ENCODE results near the gene PKP1.

Gene PKP1

GRCh38 chr1:201282216-201282615 is 1.1 kb upstream of the PKP1 start:
- H3K27me3 ChIP-seq (ENCODE audit: control insufficient read depth, insufficient read depth, low read length) = peaks cover 63% of the 10 kb centered on the region
- H3K9me3 ChIP-seq (ENCODE audit: control insufficient read depth, insufficient read depth, low read depth, low read length) = no peaks in the 10 kb centered on the region
- H3K36me3 ChIP-seq (ENCODE audit: control insufficient read depth, insufficient read depth, low read length) = no peaks in the 10 kb centered on the region
- H3K9ac ChIP-seq (ENCODE audit: low read length) = no peak overlapping the region
- H3K27ac ChIP-seq (ENCODE audit: low read depth, low read length) = no peak overlapping the region
- no peak overlapping the region for H3K4me3 ChIP-seq (ENCODE audit: low read depth, low read length)
- H3K4me1 ChIP-seq (ENCODE audit: control insufficient read depth, insufficient read depth, low read length) = peaks cover 9% of the 10 kb centered on the region; the same call in 1 of the 2 replicates

DNA sequence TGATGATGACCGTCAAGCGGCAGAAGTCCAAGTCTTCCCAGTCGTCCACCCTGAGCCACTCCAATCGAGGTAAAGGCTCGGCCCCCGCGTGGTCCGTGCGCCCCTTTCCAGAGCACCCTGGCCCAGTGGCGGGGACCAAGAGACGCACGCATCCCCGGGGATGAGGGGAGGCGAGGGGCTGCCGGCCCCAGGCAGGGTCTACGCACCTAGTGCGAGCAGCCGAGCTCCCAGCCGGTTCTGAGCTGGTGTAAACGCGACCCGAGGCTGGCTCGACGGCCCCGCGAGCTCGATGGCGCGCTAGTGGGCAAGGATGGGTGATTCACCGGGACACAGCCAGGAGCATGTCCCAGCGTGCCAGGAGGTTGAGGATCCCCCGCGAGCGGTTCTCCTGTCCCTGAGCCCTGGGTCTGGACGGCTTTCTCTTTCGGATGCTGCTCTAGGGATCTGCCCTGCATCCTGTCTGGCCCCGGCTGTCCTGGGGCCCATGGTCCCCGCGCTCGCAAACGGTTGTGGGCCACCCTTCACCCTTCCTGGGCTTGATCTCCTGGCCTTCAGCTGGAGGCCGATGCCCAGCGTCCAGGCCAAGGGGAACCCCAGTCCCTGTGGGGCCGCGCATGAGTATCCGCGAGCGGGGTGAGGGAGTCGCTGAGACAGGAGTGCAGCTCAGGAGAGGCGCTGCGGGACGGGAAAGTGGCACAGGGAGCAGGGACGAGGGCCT is 689 bp downstream of the PKP1 start:
- no peaks in the 10 kb centered on the region for H3K9me3 ChIP-seq (ENCODE audit: control insufficient read depth, insufficient read depth, low read depth, low read length)
- H3K36me3 ChIP-seq (ENCODE audit: control insufficient read depth, insufficient read depth, low read length) = no peaks in the 10 kb centered on the region
- H3K4me3 ChIP-seq (ENCODE audit: low read depth, low read length) = peak overlapping the region; percentile 42
- H3K27me3 ChIP-seq (ENCODE audit: control insufficient read depth, insufficient read depth, low read length) = peaks cover 63% of the 10 kb centered on the region
- no peak overlapping the region for H3K27ac ChIP-seq (ENCODE audit: low read depth, low read length)
- H3K9ac ChIP-seq (ENCODE audit: low read length) = no peak overlapping the region
- H3K4me1 ChIP-seq (ENCODE audit: control insufficient read depth, insufficient read depth, low read length) = peaks cover 11% of the 10 kb centered on the region; the same call in 1 of the 2 replicates

DNA sequence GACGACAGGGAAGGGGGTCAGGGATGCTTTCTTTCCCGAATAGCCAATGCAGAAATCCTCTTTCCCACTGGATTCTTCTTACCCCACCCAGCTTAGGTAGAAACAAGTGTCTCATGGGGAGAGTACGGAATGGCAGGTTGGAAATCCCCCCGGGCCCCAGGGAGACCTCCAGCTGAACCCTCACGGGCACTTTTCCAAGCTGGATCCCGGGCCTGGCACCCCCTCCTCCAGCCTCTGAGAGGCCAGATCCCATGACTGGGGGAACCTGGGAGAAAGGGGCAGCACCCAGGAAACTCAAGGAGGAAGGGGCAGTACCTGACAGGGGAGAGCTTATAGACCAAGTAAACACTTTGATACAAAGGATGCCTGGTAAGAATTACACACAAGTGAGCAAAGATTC is 1.3 kb downstream of the PKP1 start:
- Histone ChIP-seq H3K9me3 (ENCODE audit: control insufficient read depth, insufficient read depth, low read depth, low read length) (no peaks in the 10 kb centered on the region), H3K9ac (ENCODE audit: low read length) (no peak overlapping the region), H3K27me3 (ENCODE audit: control insufficient read depth, insufficient read depth, low read length) (peaks cover 63% of the 10 kb centered on the region), H3K4me3 (ENCODE audit: low read depth, low read length) (no peak overlapping the region), H3K36me3 (ENCODE audit: control insufficient read depth, insufficient read depth, low read length) (no peaks in the 10 kb centered on the region), H3K4me1 (ENCODE audit: control insufficient read depth, insufficient read depth, low read length) (peaks cover 18% of the 10 kb centered on the region), H3K27ac (ENCODE audit: low read depth, low read length) (no peak overlapping the region)

DNA sequence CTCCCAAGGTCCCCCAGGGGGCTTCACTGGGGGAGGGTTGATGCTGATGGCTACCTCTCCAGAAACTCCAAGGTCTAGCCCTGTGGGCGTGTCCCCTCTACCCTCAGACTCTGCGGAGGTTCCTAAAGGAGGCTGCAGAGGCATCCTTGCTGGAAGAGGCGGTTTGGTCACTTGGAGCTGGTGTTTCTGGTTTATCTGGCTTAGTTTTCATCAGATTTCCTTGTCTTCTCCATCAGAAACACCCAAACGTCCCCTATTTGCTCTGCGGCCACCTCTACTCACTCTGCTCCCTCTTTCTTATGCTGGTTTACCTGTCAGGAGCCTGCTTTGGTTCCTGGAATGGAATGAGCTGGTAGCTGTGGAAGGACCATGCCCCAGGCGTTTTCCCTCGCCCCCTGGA is 2.5 kb downstream of the PKP1 start:
- H3K9me3 ChIP-seq (ENCODE audit: control insufficient read depth, insufficient read depth, low read depth, low read length) = no peaks in the 10 kb centered on the region
- H3K9ac ChIP-seq (ENCODE audit: low read length) = no peak overlapping the region
- H3K4me1 ChIP-seq (ENCODE audit: control insufficient read depth, insufficient read depth, low read length) = peaks cover 26% of the 10 kb centered on the region
- no peak overlapping the region for H3K27ac ChIP-seq (ENCODE audit: low read depth, low read length)
- H3K36me3 ChIP-seq (ENCODE audit: control insufficient read depth, insufficient read depth, low read length) = no peaks in the 10 kb centered on the region
- no peak overlapping the region for H3K4me3 ChIP-seq (ENCODE audit: low read depth, low read length)
- peaks cover 61% of the 10 kb centered on the region for H3K27me3 ChIP-seq (ENCODE audit: control insufficient read depth, insufficient read depth, low read length)

DNA sequence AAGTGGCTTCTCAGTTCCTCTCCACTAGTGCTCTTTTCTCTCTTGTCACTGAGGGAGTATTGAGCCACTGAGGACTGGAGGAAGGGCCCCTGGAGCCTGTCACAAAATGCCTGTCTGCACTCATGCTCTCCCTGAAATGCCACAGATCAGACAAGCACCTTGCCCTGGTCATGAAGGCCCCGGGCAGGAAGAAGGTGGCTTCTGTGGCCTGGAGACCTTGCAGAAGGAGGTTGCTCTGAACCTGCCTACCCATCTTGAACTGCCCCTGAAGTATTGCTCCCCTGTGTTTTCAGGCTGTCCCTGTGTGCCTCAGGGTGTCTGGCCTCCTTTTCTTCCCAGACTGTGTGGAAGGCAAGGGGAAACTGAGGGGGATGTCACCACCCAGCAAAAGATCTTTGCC is 3.1 kb downstream of the PKP1 start:
- Histone ChIP-seq H3K9ac (ENCODE audit: low read length) (no peak overlapping the region), H3K36me3 (ENCODE audit: control insufficient read depth, insufficient read depth, low read length) (no peaks in the 10 kb centered on the region), H3K4me3 (ENCODE audit: low read depth, low read length) (no peak overlapping the region), H3K27me3 (ENCODE audit: control insufficient read depth, insufficient read depth, low read length) (peaks cover 55% of the 10 kb centered on the region), H3K27ac (ENCODE audit: low read depth, low read length) (no peak overlapping the region), H3K4me1 (ENCODE audit: control insufficient read depth, insufficient read depth, low read length) (peaks cover 26% of the 10 kb centered on the region), H3K9me3 (ENCODE audit: control insufficient read depth, insufficient read depth, low read depth, low read length) (no peaks in the 10 kb centered on the region)

DNA sequence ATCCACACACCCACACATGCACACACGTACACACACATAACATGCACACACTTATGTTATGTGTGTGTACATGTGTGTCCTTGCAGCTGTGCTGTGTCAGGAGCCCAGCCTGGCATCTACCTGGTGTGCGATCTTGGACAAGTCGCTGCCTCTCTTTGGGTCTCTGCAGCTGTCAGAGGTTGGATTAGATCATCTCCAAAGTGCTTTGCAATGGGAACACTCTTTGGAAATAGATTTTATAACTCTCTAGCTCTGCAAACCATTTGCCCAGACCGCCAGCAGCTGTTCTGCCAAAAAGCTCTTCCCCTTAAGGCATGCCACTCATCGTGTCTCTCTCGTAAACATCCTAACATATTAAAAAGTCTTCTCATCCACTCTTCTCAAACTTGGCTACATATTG is 4.7 kb downstream of the PKP1 start:
- no peak overlapping the region for H3K4me3 ChIP-seq (ENCODE audit: low read depth, low read length)
- peaks cover 23% of the 10 kb centered on the region for H3K4me1 ChIP-seq (ENCODE audit: control insufficient read depth, insufficient read depth, low read length)
- H3K27me3 ChIP-seq (ENCODE audit: control insufficient read depth, insufficient read depth, low read length) = peaks cover 39% of the 10 kb centered on the region
- no peak overlapping the region for H3K27ac ChIP-seq (ENCODE audit: low read depth, low read length)
- H3K9ac ChIP-seq (ENCODE audit: low read length) = no peak overlapping the region
- H3K36me3 ChIP-seq (ENCODE audit: control insufficient read depth, insufficient read depth, low read length) = no peaks in the 10 kb centered on the region
- H3K9me3 ChIP-seq (ENCODE audit: control insufficient read depth, insufficient read depth, low read depth, low read length) = no peaks in the 10 kb centered on the region

GRCh38 chr1:201288765-201289164 is 5.5 kb downstream of the PKP1 start:
- no peaks in the 10 kb centered on the region for H3K36me3 ChIP-seq (ENCODE audit: control insufficient read depth, insufficient read depth, low read length)
- no peaks in the 10 kb centered on the region for H3K9me3 ChIP-seq (ENCODE audit: control insufficient read depth, insufficient read depth, low read depth, low read length)
- H3K4me3 ChIP-seq (ENCODE audit: low read depth, low read length) = no peak overlapping the region
- H3K27ac ChIP-seq (ENCODE audit: low read depth, low read length) = no peak overlapping the region
- no peak overlapping the region for H3K9ac ChIP-seq (ENCODE audit: low read length)
- H3K27me3 ChIP-seq (ENCODE audit: control insufficient read depth, insufficient read depth, low read length) = peaks cover 36% of the 10 kb centered on the region
- peaks cover 17% of the 10 kb centered on the region for H3K4me1 ChIP-seq (ENCODE audit: control insufficient read depth, insufficient read depth, low read length)

DNA sequence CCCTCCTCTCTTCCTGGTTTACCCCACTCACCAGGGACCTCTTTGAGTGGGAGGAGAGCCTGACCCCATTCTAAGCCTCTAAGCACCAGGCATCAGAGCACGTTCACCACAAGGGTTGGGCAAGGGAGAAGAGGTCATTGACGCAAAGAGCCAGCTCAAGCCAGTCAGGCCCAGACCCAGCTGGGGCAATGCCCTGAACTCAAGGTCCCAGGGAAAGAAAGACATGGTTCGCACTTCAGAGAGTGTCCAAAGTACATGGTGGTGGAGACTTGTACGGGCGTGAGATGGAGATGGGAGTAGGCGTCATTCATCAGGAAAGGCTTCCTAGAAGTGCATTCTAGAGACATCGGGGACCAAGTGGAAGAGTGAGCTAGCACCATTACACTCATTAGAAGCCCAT is 7.2 kb downstream of the PKP1 start:
- no peaks in the 10 kb centered on the region for H3K36me3 ChIP-seq (ENCODE audit: control insufficient read depth, insufficient read depth, low read length)
- H3K27me3 ChIP-seq (ENCODE audit: control insufficient read depth, insufficient read depth, low read length) = peaks cover 21% of the 10 kb centered on the region; the same call in 1 of the 2 replicates
- no peak overlapping the region for H3K9ac ChIP-seq (ENCODE audit: low read length)
- no peaks in the 10 kb centered on the region for H3K9me3 ChIP-seq (ENCODE audit: control insufficient read depth, insufficient read depth, low read depth, low read length)
- peaks cover 17% of the 10 kb centered on the region for H3K4me1 ChIP-seq (ENCODE audit: control insufficient read depth, insufficient read depth, low read length)
- no peak overlapping the region for H3K4me3 ChIP-seq (ENCODE audit: low read depth, low read length)
- no peak overlapping the region for H3K27ac ChIP-seq (ENCODE audit: low read depth, low read length)

DNA sequence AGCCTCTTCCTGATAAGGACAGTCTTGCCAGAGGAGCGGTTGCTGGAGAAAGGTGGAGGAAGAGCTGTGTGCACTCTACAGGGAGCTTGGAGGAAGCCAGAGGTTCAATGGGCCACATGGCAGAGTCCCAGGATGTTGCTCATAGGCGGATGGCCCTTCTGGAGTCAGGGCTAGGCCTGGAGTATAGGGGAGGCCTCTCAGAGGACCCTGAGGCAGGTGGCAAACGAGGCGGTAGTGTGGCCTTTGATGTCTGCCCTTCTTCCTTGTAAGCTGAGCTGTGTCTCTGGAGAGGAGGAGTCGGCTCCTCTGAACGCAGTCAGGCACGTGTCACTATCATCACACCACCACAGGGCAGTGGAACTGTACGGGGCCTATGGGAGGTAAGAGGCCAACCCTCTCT is 8.6 kb downstream of the PKP1 start:
- Histone ChIP-seq H3K27ac (ENCODE audit: low read depth, low read length) (no peak overlapping the region), H3K9me3 (ENCODE audit: control insufficient read depth, insufficient read depth, low read depth, low read length) (no peaks in the 10 kb centered on the region), H3K27me3 (ENCODE audit: control insufficient read depth, insufficient read depth, low read length) (peaks cover 8% of the 10 kb centered on the region; the same call in 1 of the 2 replicates), H3K4me3 (ENCODE audit: low read depth, low read length) (no peak overlapping the region), H3K36me3 (ENCODE audit: control insufficient read depth, insufficient read depth, low read length) (no peaks in the 10 kb centered on the region), H3K9ac (ENCODE audit: low read length) (no peak overlapping the region), H3K4me1 (ENCODE audit: control insufficient read depth, insufficient read depth, low read length) (peaks cover 17% of the 10 kb centered on the region)

DNA sequence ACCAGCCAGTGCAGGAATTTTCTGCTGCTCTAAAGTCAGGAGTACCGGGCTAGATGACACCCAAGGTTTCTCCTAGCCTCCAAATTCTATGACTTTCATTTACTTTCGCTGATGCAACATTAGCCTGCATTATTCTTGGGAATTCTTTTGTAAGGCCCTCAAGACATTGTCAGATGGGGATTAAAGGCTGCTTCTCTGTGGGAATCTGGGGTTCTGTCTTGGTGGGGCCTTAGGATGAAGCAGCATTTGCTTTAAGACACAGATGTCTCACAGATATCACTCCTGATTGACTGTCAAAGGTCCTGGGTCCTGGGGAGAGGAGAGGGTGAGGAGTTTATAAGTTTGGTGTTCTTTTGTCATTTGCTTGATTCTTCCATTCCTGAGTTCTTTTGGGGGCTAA is 11.6 kb downstream of the PKP1 start:
- Histone ChIP-seq H3K27me3 (ENCODE audit: control insufficient read depth, insufficient read depth, low read length) (peaks cover 5% of the 10 kb centered on the region; the same call in 1 of the 2 replicates), H3K27ac (ENCODE audit: low read depth, low read length) (no peak overlapping the region), H3K4me3 (ENCODE audit: low read depth, low read length) (no peak overlapping the region), H3K9me3 (ENCODE audit: control insufficient read depth, insufficient read depth, low read depth, low read length) (no peaks in the 10 kb centered on the region), H3K9ac (ENCODE audit: low read length) (no peak overlapping the region), H3K4me1 (ENCODE audit: control insufficient read depth, insufficient read depth, low read length) (peaks cover 5% of the 10 kb centered on the region), H3K36me3 (ENCODE audit: control insufficient read depth, insufficient read depth, low read length) (no peaks in the 10 kb centered on the region)

- H3K9me3 ChIP-seq (ENCODE audit: control insufficient read depth, insufficient read depth, low read depth, low read length) = no peaks in the 10 kb centered on the region
- no peak overlapping the region for H3K27ac ChIP-seq (ENCODE audit: low read depth, low read length)
- H3K36me3 ChIP-seq (ENCODE audit: control insufficient read depth, insufficient read depth, low read length) = no peaks in the 10 kb centered on the region
- H3K4me1 ChIP-seq (ENCODE audit: control insufficient read depth, insufficient read depth, low read length) = peaks cover under 1% of the 10 kb centered on the region; the same call in 1 of the 2 replicates
- no peak overlapping the region for H3K4me3 ChIP-seq (ENCODE audit: low read depth, low read length)
- H3K27me3 ChIP-seq (ENCODE audit: control insufficient read depth, insufficient read depth, low read length) = peaks cover 5% of the 10 kb centered on the region; the same call in 1 of the 2 replicates
- no peak overlapping the region for H3K9ac ChIP-seq (ENCODE audit: low read length)
Measured at GRCh38 chr1:201295346-201295745, 12.0 kb downstream of the PKP1 start.
